HT1080 (cell line): ENCODE data around the gene WDFY4. TPM values are rescaled to one million over a fixed set of nuclear protein-coding genes. Genes with fewer than 3 reads are reported as not detected.

Experiments
- DNase-seq: peaks from one replicate; pipeline ENCODE4 v3.0.0-alpha.2; 2015; ENCODE audit warnings: low read depth
- total RNA-seq: library from RNA; depleted of rRNA; stranded (reverse); fragments of >200 nt; shearing (Covaris generic); gene quantifications from 2 replicates; pipeline ENCODE4 v1.2.3, GENCODE V29; 2014

Gene WDFY4
- total RNA-seq, 1 experiment from 2014 or later: 0.69 TPM

DNA sequence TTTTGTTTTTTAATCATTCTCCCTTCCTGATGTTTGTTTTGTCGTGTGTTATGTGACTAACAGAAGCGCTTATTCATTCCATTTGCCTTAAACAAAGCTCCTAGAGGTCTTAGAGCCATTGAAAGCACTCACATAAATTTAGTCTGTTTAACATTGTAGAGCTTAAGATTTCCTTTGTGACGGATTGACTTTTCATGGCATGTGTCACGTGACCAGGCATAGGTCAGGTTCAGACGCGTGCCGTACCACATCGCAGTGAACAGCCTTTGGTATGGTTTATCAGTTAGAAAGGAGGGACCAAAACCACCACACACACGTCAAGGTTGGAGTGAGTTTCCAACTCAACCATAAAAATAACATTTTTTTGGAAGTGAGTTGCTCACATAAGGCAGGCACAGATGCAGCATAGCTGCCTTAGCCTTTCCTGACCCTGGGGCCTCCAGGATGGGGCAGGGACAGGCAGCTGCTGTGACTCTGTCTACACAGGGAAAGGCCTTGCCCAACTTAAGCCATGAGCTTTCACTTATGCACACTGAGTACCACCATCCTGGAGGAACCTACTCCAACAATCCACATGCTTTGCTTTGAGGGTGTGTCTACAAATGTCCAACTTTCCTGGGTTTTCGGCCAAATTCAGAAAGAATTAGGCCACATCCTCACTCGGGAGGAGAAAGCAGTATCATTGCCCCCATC is 55.5 kb downstream of the WDFY4 start:
- DNase-seq: no peak

DNA sequence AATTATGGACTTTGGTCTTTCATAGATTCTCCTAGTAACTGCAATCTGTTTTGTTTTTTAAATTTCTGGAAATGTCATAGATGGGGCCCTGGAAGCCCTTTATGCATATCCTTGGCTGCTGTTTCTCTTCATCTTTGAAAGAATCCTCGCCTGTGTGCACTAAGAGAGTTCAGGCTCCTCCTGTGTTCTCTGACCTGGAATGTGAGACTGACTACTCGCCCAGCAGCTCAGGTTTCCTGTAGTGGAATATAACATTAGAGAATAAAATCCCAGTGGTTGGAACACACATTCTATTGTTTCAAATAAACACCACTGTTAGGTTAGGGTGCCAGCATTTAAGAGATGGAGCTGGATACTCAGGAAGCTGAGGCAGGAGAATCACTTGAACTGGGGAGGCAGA is 56.3 kb downstream of the WDFY4 start:
- no peak for DNase-seq

DNA sequence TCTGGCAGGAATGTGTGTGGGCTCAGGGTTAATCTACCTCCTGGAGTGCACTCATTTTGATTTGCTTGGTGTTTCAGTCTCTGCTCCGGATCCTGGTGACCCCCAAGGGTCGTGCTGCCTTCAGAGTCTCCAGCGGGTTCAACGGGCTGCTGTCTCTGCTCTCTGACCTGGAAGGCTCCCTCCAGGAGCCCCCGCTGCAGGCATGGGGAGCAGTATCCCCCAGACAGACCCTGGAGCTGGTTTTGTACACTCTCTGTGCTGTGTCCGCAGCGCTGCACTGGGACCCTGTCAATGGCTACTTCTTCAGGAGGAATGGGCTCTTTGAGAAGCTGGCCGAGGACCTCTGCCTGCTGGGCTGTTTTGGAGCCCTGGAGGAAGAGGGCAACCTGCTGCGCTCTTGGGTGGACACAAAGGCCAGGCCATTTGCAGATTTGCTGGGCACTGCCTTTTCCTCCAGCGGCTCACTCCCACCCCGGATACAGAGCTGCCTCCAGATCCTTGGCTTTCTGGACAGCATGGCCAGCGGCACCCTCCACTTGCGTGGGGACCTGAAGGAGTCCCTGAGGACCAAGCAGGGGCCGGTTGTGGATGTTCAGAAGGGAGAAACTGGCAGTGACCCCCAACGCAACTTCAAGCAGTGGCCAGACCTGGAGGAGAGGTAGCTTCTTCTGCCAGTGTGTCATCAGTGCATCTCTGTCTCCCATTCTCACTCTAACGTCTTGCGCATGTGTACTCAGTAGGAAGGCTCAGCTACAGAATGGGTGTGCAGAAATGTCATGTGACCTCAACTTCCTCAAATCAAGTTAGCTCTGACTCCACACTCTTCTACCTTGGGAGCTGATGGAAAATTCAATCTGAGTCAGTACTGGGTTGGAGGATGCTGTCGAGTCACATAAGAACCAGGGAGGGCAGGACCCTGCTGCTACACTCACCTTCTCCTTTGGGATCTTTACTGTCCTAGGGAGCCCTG is 58.5 kb downstream of the WDFY4 start:
- no peak for DNase-seq

DNA sequence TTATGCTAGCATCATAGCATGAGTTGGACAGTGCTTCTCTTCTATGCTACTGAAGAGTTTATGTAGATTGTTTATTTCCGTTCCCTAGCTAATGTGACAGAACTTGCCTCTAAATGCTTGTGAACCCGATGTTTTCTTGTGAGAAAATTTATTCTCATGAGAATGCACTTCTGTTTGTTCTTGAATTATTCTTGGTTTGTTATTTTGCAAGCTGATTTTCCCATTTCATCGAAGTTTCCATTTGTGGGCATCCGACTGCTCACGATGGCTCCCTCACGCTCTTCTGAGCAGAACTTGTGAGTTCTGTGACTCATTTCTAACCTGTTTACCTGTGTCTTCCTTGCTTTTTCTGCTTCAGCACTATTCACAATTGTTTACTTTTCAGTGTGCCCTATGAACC is 59.9 kb downstream of the WDFY4 start:
- no peak for DNase-seq

DNA sequence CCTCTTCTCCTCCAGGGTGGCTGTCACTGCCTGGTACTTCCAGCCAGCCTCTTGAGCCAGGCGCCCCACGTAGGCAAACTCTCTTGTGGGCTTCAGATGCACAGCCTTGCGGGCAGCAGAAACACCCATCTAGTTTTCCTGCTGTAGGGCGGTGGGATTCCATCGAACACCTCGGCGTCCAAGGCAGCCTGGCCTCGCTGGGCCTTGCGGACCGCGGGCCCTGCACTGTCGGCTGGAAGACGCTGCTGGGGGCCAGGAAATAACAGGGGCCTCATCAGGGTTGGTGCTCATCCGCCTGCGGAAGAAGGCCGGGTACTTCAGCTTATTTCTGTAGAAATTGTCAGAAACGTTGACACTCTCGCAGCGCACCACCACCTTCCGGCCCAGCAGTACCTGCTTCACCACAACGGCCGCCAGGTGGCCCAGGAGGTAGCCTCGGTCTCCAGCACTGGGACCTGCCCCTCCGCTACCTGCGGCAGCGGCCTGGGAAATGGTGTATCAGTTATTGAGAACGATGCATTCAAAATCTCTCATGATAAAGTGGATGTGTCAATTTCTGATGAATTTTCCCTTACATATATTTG is 61.1 kb downstream of the WDFY4 start:
- DNase-seq: no peak

GRCh38 chr10:48748573-48748972 is 63.9 kb downstream of the WDFY4 start:
- DNase-seq: no peak

DNA sequence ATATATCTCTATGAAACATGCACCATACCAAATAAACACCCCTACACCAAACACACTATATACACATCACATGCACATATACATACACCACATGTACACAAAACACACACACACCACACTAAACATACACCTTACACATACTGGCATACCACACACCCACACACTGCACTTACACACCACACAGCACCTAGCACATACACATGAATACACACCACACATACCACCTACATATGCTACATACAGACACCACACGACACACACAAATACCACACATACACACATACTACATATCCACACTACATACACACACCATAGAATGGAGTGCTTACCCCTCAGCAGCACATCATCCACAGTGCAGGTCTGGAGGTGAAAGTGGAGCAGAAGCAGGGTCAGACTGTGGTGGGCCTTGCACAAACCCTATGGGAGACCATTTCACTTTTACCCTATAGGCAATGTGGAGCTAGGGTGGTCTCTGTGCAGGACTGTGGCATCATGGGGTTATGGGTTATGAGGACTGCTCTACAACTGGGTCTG is 64.6 kb downstream of the WDFY4 start:
- no peak for DNase-seq

DNA sequence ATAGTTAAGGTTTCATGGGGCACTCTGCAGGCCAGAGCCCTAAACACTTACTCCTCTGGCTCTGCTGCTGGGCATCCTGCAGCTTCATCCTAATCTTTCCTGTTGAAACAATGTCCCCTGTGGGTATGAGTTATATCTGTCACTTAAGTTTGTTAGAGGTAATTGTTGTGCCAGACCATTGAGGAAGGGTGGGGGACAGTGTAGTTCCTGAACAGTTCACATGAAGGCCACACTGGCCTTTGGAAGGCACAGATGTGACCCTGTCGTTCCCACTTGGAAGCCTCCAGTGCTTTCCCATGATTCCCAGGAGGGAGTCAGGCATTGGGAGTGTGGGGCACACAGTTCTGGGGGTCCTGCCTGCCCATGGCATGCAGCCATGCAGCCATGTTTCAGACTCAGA is 65.3 kb downstream of the WDFY4 start:
- DNase-seq: no peak

GRCh38 chr10:48750991-48751390 is 66.3 kb downstream of the WDFY4 start:
- DNase-seq: no peak

- no peak for DNase-seq
Observed at GRCh38 chr10:48751730-48752129, 67.1 kb downstream of the WDFY4 start.

GRCh38 chr10:48758411-48758810 is 73.7 kb downstream of the WDFY4 start:
- no peak for DNase-seq

DNA sequence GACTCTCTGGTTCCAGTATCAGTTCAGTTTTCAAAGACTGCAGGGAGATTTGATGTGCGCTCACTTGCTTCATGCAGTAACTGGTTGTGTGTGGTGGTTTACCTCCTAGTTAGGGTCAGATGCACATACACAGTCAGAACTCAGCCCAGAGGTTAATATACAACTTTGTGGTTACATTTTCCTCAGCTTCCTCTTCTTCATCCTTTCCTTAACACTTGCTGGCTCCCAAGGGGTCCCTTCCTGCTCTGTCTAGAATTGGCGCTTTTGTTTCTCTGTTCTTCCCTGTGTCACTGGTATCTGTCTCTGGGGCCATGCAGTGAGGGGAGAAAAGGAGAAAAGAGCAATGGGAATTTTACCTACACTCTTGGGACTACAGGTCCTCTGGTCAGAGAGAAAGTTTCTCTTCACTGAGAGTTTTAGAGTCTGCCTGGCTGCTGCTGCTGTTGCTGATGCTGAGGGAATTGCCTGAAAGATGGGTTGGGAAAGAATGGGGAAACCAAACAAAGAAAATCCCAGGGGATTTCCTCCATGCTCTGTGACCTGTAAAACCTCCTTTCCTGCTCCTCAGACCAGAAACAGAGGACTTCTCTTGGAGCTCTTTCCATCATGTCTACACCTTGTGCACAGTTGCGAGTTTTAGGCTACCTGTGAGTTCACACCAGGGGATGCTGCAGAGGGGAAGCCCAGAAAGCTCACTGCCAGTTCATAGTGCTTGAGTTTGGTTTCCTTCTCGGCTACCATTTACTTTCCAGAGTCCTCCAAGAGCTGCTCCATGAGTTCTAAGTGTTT is 74.6 kb downstream of the WDFY4 start:
- no peak for DNase-seq

DNA sequence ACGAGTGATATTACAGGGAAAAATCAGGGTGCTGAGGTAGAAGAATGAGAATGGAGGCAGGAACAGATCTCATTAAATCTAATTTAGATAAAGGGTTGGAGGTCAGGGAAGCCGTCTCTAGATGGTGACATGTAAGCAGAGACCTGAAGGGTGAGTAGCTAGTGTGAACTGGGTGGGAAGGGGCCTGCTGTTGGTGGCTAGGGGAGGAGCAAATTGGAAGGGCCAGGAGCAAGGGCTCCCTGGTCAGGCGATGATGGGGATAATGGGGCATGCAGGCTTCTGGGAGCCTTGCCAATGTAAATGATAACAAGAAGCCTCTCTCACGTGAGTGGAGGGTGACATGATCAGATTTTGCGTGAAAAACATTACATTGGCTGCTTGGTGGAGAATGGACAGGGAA is 76.3 kb downstream of the WDFY4 start:
- DNase-seq: no peak

DNA sequence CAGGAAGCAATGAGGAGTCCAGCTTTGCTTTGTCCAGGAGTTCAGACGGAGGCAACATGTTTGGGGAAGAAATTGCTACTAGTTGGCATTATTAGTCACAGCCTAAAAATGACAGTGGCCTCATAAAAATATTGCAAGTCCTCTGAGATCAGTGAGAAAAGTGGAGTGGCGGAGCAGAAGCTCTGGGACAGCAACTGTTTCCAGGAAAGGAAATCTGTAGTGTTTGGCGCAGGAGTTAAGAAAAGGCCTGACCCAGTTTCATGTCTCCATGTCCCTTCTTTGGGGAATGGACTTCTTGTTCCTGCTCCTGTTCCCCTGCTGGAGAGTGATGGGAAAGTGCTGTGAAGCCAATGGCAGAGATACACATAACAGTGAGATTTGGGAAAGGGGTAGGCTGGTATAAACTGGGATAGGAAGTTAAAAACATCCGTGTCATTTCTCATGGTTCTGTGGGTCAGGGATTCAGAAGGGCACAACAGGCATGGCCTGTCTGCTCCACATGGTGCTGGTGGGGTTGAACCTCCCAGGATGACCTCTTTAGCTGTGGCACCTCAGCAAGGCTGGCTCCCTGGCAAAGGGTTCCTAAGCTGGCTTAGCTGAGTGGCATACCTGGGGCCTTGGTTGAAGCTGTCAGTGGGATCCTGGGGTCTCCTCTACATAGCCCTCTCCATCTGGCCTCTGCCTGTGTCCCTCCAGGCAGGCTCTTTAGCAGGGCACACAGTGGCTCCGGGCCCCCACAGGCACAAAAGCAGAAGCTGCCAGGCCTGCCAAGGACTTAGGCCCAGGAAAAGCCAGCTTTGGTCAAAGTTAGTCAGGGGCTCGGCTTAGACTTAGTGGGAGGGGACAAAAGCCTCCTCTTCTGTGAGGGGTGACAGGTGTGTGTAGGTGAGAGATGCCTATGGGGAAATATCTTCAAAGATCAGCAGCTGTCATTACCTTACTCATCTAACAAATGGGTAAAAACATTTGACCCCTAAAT is 77.7 kb downstream of the WDFY4 start:
- DNase-seq: no peak

DNA sequence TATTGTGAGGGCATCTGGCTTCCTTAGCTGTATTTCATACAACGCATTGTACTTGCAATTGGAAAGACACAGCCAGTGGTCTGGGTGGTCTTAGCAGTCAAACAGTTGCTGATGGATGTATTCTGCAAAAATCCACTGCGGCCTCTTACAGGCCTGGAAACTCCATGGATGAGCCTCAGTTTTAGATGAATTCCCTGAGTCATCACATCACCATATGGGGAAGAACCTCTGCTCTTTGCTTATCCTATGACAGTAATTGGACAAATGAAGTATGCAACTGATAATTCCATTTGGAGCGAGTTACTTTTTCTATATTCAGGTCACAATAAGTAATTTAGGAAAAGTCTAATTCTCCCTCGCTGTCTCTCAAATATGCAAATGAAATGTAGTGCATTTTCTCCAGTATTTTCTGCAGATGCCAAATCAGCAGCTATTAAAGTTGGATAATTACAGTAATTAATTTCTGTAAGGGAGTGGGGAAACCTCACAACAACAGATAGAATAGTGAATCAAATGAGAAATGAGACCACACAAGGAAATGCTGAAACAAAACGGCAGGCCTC is 78.8 kb downstream of the WDFY4 start:
- DNase-seq: no peak

- no peak for DNase-seq
Observed at GRCh38 chr10:48764486-48764885, 79.8 kb downstream of the WDFY4 start.

- no peak for DNase-seq
Observed at GRCh38 chr10:48765039-48765438, 80.4 kb downstream of the WDFY4 start.

DNA sequence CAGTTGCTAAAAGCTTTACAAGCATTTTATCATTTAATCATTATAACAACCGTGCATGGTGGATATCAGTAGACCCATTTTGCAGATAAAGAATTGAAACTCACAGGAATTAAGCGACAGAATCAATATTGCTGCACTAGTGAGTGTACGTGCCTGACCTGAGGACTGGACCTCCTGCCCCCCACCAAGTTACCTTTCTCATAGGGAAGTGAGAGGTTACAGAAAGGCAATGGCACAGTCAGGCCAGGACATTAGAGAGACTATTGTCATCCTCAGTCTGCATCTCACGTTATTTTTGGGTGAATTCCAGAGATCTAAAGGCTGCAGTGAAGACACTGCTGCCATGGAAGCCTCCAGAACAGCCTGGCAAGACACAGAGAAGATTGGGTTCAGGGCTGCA is 80.9 kb downstream of the WDFY4 start:
- no peak for DNase-seq

- DNase-seq: no peak
Observed at GRCh38 chr10:48767373-48768143, 82.9 kb downstream of the WDFY4 start.
